ENCODE data around the gene TTC27.

GRCh38 chr2:32745675-32746074, 117.8 kb downstream of the TTC27 start:
- no peak for TF ChIP-seq CTCF (conservative IDR thresholded peaks at IDR 0.05; ENCODE audit: low read length)
- no peak for TF ChIP-seq EZH2phosphoT487 (IDR thresholded peaks at IDR 0.05; ENCODE audit: borderline replicate concordance, low read depth, low read length)

Data from OCI-LY7 (cell line).